SH-SY5Y (cell line): Measurements from ENCODE around the gene HEPACAM2.

Experiments
- GATA2 ChIP-seq: IDR thresholded peaks from 2 replicates; pipeline ENCODE4 v1.6.1; 2011; ENCODE audit warnings: mild to moderate bottlenecking, low read depth, low read length
- GATA3 ChIP-seq: IDR thresholded peaks from 2 replicates; pipeline ENCODE4 v1.6.1; 2011; ENCODE audit warnings: low read depth, mild to moderate bottlenecking, low read length, moderate library complexity

GRCh38 chr7:93212881-93213280, 13.4 kb downstream of the HEPACAM2 start:
- TF ChIP-seq GATA3 (no peak), GATA2 (no peak)
